ENCODE results near the gene ST7L. TPM values are rescaled to one million over a fixed set of nuclear protein-coding genes. Genes with fewer than 3 reads are reported as not detected.

ST7L gene
- total and polyA plus RNA-seq, 8 donors = 9.0 to 16.9 (median 11.2) TPM

- DNase-seq (no peak), FAIRE-seq (no peak), ATAC-seq (no peak)
- no peaks in the 10 kb centered on the region for H3K27me3 ChIP-seq
- no peaks in the 10 kb centered on the region for H3K9me3 ChIP-seq
- no peak overlapping the region for H3K27ac ChIP-seq
- peaks cover 0 to 3% (median 0%) of the 10 kb centered on the region in 3 donors for H3K4me1 ChIP-seq
- H3K36me3 ChIP-seq = peaks cover 0 to 3% (median 0%) of the 10 kb centered on the region in 3 donors
- intact Hi-C loops (cut with DNase I) = no loop called here
- no peak for TF ChIP-seq CTCF (IDR thresholded peaks at IDR 0.05)
- WGBS, 2 donors = 97 to 100% methylated on average over 1 of the region's 1 CpG
- H3K4me3 ChIP-seq = no peak overlapping the region
These were observed 29.2 kb downstream of the ST7L start for GRCh38 chr1:112589766-112590165.

GRCh38 chr1:112583366-112583765 lies 35.6 kb downstream of the ST7L start:
- intact Hi-C loops (cut with DNase I) = no loop called here
- peaks cover 0 to 10% (median 3%) of the 10 kb centered on the region in 3 donors for H3K36me3 ChIP-seq
- FAIRE-seq (no peak), ATAC-seq (no peak), DNase-seq (no peak)
- H3K9me3 ChIP-seq = no peaks in the 10 kb centered on the region
- no peak overlapping the region for H3K27ac ChIP-seq
- no peak overlapping the region for H3K4me3 ChIP-seq
- H3K4me1 ChIP-seq = no peaks in the 10 kb centered on the region
- no peak for TF ChIP-seq CTCF (IDR thresholded peaks at IDR 0.05)
- no peaks in the 10 kb centered on the region for H3K27me3 ChIP-seq

- DNase-seq = no peak
- H3K4me1 ChIP-seq = no peaks in the 10 kb centered on the region
- H3K27ac ChIP-seq = no peak overlapping the region
- H3K9me3 ChIP-seq = no peaks in the 10 kb centered on the region
- TF ChIP-seq CTCF (IDR thresholded peaks at IDR 0.05) = no peak
- no peak for FAIRE-seq
- no peak for ATAC-seq
- peaks cover 0 to 10% (median 0%) of the 10 kb centered on the region in 3 donors for H3K36me3 ChIP-seq
- intact Hi-C loops (cut with DNase I) = no loop called here
- no peak overlapping the region for H3K4me3 ChIP-seq
- H3K27me3 ChIP-seq = no peaks in the 10 kb centered on the region
These were observed 37.3 kb downstream of the ST7L start for GRCh38 chr1:112581586-112582192.

GRCh38 chr1:112579801-112580510 lies 39.0 kb downstream of the ST7L start:
- WGBS, 2 donors = 85 to 89% methylated on average over 5 of the region's 5 CpGs
- Histone ChIP-seq H3K27me3 (no peaks in the 10 kb centered on the region), H3K36me3 (peaks cover 0 to 16% (median 0%) of the 10 kb centered on the region in 3 donors), H3K4me1 (no peaks in the 10 kb centered on the region), H3K4me3 (no peak overlapping the region), H3K9me3 (no peaks in the 10 kb centered on the region), H3K27ac (no peak overlapping the region)
- no peak for ATAC-seq
- intact Hi-C loops (cut with DNase I) = no loop called here
- DNase-seq = no peak
- no peak for TF ChIP-seq CTCF (IDR thresholded peaks at IDR 0.05)
- no peak for FAIRE-seq

- peaks cover 0 to 24% (median 0%) of the 10 kb centered on the region in 3 donors for H3K36me3 ChIP-seq
- FAIRE-seq (no peak), DNase-seq (no peak), ATAC-seq (no peak)
- no peaks in the 10 kb centered on the region for H3K27me3 ChIP-seq
- no peaks in the 10 kb centered on the region for H3K4me1 ChIP-seq
- no peak overlapping the region for H3K4me3 ChIP-seq
- 77 to 84% methylated on average over 3 of the region's 3 CpGs for WGBS, 2 donors
- TF ChIP-seq CTCF (IDR thresholded peaks at IDR 0.05) = no peak
- no peak overlapping the region for H3K27ac ChIP-seq
- H3K9me3 ChIP-seq = no peaks in the 10 kb centered on the region
- intact Hi-C loops (cut with DNase I) = no loop called here
These were observed 42.7 kb downstream of the ST7L start for GRCh38 chr1:112576240-112576639.

All from pancreas (tissue), 10 donors.